Immature natural killer cell (primary cell): Measurements from ENCODE around the gene OSBPL3. TPM values are rescaled to one million over a fixed set of nuclear protein-coding genes. Genes with fewer than 3 reads are reported as not detected.

Experiments
- DNase-seq, 3 donors: peaks; one replicate each; pipeline ENCODE4 v3.0.0; 2022; ENCODE audit warnings: mixed read lengths in 1 of 3
- H3K27ac Mint-ChIP-seq, 6 donors: one replicate each; pipeline ENCODE4 v1.8.0; 2020; ENCODE audit warnings: mixed read lengths in 6 of 6, mild to moderate bottlenecking in 5 of 6, inconsistent platforms in 4 of 6, moderate library complexity in 3 of 6
- H3K27me3 Mint-ChIP-seq, 3 donors: one replicate each; pipeline ENCODE4 v1.8.0; 2020 to 2021; ENCODE audit warnings: low read depth in 3 of 3, mild to moderate bottlenecking in 3 of 3, mixed read lengths in 3 of 3, moderate library complexity in 3 of 3, inconsistent platforms in 1 of 3
- H3K36me3 Mint-ChIP-seq, 3 donors: one replicate each; pipeline ENCODE4 v1.8.0; 2020; ENCODE audit warnings: mixed read lengths in 3 of 3, inconsistent platforms in 2 of 3, mild to moderate bottlenecking in 2 of 3
- H3K4me1 Mint-ChIP-seq, 2 donors: one replicate each; pipeline ENCODE4 v1.8.0; 2020; ENCODE audit warnings: inconsistent platforms in 2 of 2, mild to moderate bottlenecking in 2 of 2, mixed read lengths in 2 of 2, moderate library complexity in 1 of 2
- H3K4me3 Mint-ChIP-seq, 5 donors: one replicate each; pipeline ENCODE4 v1.8.0; 2020; ENCODE audit warnings: mild to moderate bottlenecking in 5 of 5, mixed read lengths in 5 of 5, inconsistent platforms in 3 of 5, moderate library complexity in 3 of 5
- H3K9me3 Mint-ChIP-seq, 6 donors: one replicate each; pipeline ENCODE4 v1.8.0; 2020; ENCODE audit warnings: mild to moderate bottlenecking in 6 of 6, mixed read lengths in 6 of 6, inconsistent platforms in 4 of 6, moderate library complexity in 3 of 6
- polyA plus RNA-seq, 3 donors: library from polyadenylated mRNA; unstranded; fragments of 300-500 nt; fragmentation: Illumina TruSeq; gene quantifications; one replicate each; pipeline ENCODE4 v1.2.3, GENCODE V29; 2021

OSBPL3 gene
- polyA plus RNA-seq, 3 donors from 2014 or later, result 6.4 to 20.0 (median 8.5) TPM

- H3K9me3 Mint-ChIP-seq, result no peaks in the 10 kb centered on the region
- DNase-seq, result no peak
- peaks cover 30 to 52% (median 48%) of the 10 kb centered on the region in 3 donors for H3K36me3 Mint-ChIP-seq
- H3K4me1 Mint-ChIP-seq, result peaks cover 23 to 29% of the 10 kb centered on the region in 2 donors
- peak overlapping the region in 3 of 6 donors; percentile 3 to 32 (median 6) for H3K27ac Mint-ChIP-seq
- H3K27me3 Mint-ChIP-seq, result no peaks in the 10 kb centered on the region
- no peak overlapping the region for H3K4me3 Mint-ChIP-seq
These were observed 115.7 kb downstream of the OSBPL3 start for GRCh38 chr7:24864214-24864817.

GRCh38 chr7:24863626-24864025 is 116.4 kb downstream of the OSBPL3 start:
- no peak for DNase-seq
- H3K4me1 Mint-ChIP-seq, result peaks cover 26 to 29% of the 10 kb centered on the region in 2 donors
- H3K27ac Mint-ChIP-seq, result peak overlapping the region in 2 of 6 donors; percentile 16 to 32
- H3K4me3 Mint-ChIP-seq, result no peak overlapping the region
- peaks cover 30 to 48% (median 48%) of the 10 kb centered on the region in 3 donors for H3K36me3 Mint-ChIP-seq
- no peaks in the 10 kb centered on the region for H3K9me3 Mint-ChIP-seq
- H3K27me3 Mint-ChIP-seq, result no peaks in the 10 kb centered on the region

GRCh38 chr7:24862461-24862860 is 117.5 kb downstream of the OSBPL3 start:
- H3K4me3 Mint-ChIP-seq, result no peak overlapping the region
- H3K4me1 Mint-ChIP-seq, result peaks cover 35 to 39% of the 10 kb centered on the region in 2 donors
- no peaks in the 10 kb centered on the region for H3K9me3 Mint-ChIP-seq
- peaks cover 34 to 48% (median 45%) of the 10 kb centered on the region in 3 donors for H3K36me3 Mint-ChIP-seq
- DNase-seq, result no peak
- H3K27me3 Mint-ChIP-seq, result no peaks in the 10 kb centered on the region
- H3K27ac Mint-ChIP-seq, result peak overlapping the region in 4 of 6 donors; percentile 22 to 50 (median 32)

GRCh38 chr7:24861336-24861735 is 118.6 kb downstream of the OSBPL3 start:
- H3K27ac Mint-ChIP-seq, result no peak overlapping the region
- H3K9me3 Mint-ChIP-seq, result no peaks in the 10 kb centered on the region
- no peak overlapping the region for H3K4me3 Mint-ChIP-seq
- DNase-seq, result no peak
- no peaks in the 10 kb centered on the region for H3K27me3 Mint-ChIP-seq
- peaks cover 37 to 43% of the 10 kb centered on the region in 2 donors for H3K4me1 Mint-ChIP-seq
- H3K36me3 Mint-ChIP-seq, result peaks cover 34 to 44% (median 41%) of the 10 kb centered on the region in 3 donors

GRCh38 chr7:24860611-24861010 is 119.4 kb downstream of the OSBPL3 start:
- Mint-ChIP-seq H3K27me3 (peaks cover 0 to 2% (median 0%) of the 10 kb centered on the region in 3 donors), H3K27ac (no peak overlapping the region), H3K9me3 (no peaks in the 10 kb centered on the region), H3K4me3 (no peak overlapping the region), H3K4me1 (peaks cover 37 to 46% of the 10 kb centered on the region in 2 donors), H3K36me3 (peaks cover 29 to 42% (median 36%) of the 10 kb centered on the region in 3 donors)
- DNase-seq, result no peak

GRCh38 chr7:24858108-24858977 is 121.6 kb downstream of the OSBPL3 start:
- no peak for DNase-seq
- Mint-ChIP-seq H3K27me3 (peaks cover 0 to 2% (median 0%) of the 10 kb centered on the region in 3 donors), H3K4me3 (peak overlapping the region in 1 of 5 donors; percentile 8), H3K27ac (peak overlapping the region; percentile 6 to 75 (median 28)), H3K36me3 (peaks cover 29 to 36% (median 31%) of the 10 kb centered on the region in 3 donors), H3K4me1 (peaks cover 22 to 37% of the 10 kb centered on the region in 2 donors), H3K9me3 (peaks cover 0 to 2% (median 0%) of the 10 kb centered on the region in 6 donors)

- peaks cover 24 to 30% (median 25%) of the 10 kb centered on the region in 3 donors for H3K36me3 Mint-ChIP-seq
- H3K27ac Mint-ChIP-seq, result peak overlapping the region in 1 of 6 donors; percentile 4
- DNase-seq, result no peak
- peaks cover 0 to 2% (median 0%) of the 10 kb centered on the region in 3 donors for H3K27me3 Mint-ChIP-seq
- H3K4me1 Mint-ChIP-seq, result peaks cover 17 to 33% of the 10 kb centered on the region in 2 donors
- H3K9me3 Mint-ChIP-seq, result peaks cover 0 to 2% (median 0%) of the 10 kb centered on the region in 6 donors
- no peak overlapping the region for H3K4me3 Mint-ChIP-seq
These were observed 122.4 kb downstream of the OSBPL3 start for GRCh38 chr7:24857623-24858022.

GRCh38 chr7:24854866-24855265 is 125.1 kb downstream of the OSBPL3 start:
- Mint-ChIP-seq H3K27ac (peak overlapping the region in 1 of 6 donors; percentile 30), H3K4me1 (peaks cover 14 to 27% of the 10 kb centered on the region in 2 donors), H3K27me3 (peaks cover 0 to 2% (median 0%) of the 10 kb centered on the region in 3 donors), H3K9me3 (peaks cover 0 to 2% (median 0%) of the 10 kb centered on the region in 6 donors), H3K4me3 (no peak overlapping the region), H3K36me3 (peaks cover 14 to 39% (median 38%) of the 10 kb centered on the region in 3 donors)
- DNase-seq, result no peak

GRCh38 chr7:24851786-24852185 is 128.2 kb downstream of the OSBPL3 start:
- Mint-ChIP-seq H3K27me3 (peaks cover 0 to 2% (median 0%) of the 10 kb centered on the region in 3 donors), H3K4me1 (peaks cover 2 to 16% of the 10 kb centered on the region in 2 donors), H3K9me3 (peaks cover 0 to 2% (median 0%) of the 10 kb centered on the region in 6 donors), H3K27ac (peak overlapping the region in 1 of 6 donors; percentile 1), H3K36me3 (peaks cover 20 to 51% (median 49%) of the 10 kb centered on the region in 3 donors), H3K4me3 (no peak overlapping the region)
- no peak for DNase-seq

- no peaks in the 10 kb centered on the region for H3K27me3 Mint-ChIP-seq
- peaks cover 5 to 14% of the 10 kb centered on the region in 2 donors for H3K4me1 Mint-ChIP-seq
- no peaks in the 10 kb centered on the region for H3K9me3 Mint-ChIP-seq
- DNase-seq, result no peak
- peak overlapping the region in 1 of 5 donors; percentile 27 for H3K4me3 Mint-ChIP-seq
- peak overlapping the region in 1 of 6 donors; percentile 75 for H3K27ac Mint-ChIP-seq
- peaks cover 21 to 46% (median 43%) of the 10 kb centered on the region in 3 donors for H3K36me3 Mint-ChIP-seq
These were observed 131.1 kb downstream of the OSBPL3 start for GRCh38 chr7:24848878-24849277.

GRCh38 chr7:24847754-24848153 is 132.2 kb downstream of the OSBPL3 start:
- no peaks in the 10 kb centered on the region for H3K9me3 Mint-ChIP-seq

GRCh38 chr7:24843821-24844434 is 136.1 kb downstream of the OSBPL3 start:
- no peak for DNase-seq
- Mint-ChIP-seq H3K27me3 (no peaks in the 10 kb centered on the region), H3K27ac (peak overlapping the region in 2 of 6 donors; percentile 5 to 9), H3K4me1 (peaks cover 5 to 12% of the 10 kb centered on the region in 2 donors), H3K36me3 (peaks cover 18 to 26% (median 25%) of the 10 kb centered on the region in 3 donors), H3K9me3 (no peaks in the 10 kb centered on the region), H3K4me3 (no peak overlapping the region)

More at GRCh38 chr7:24847754-24848153, 132.2 kb downstream of the OSBPL3 start:
- H3K4me3 Mint-ChIP-seq, result no peak overlapping the region
- H3K36me3 Mint-ChIP-seq, result peaks cover 21 to 46% (median 44%) of the 10 kb centered on the region in 3 donors
- peaks cover 5 to 12% of the 10 kb centered on the region in 2 donors for H3K4me1 Mint-ChIP-seq
- no peak overlapping the region for H3K27ac Mint-ChIP-seq
- H3K27me3 Mint-ChIP-seq, result no peaks in the 10 kb centered on the region
- no peak for DNase-seq

- Mint-ChIP-seq H3K4me3 (no peak overlapping the region), H3K9me3 (no peaks in the 10 kb centered on the region), H3K27me3 (no peaks in the 10 kb centered on the region), H3K27ac (peak overlapping the region in 5 of 6 donors; percentile 7 to 74 (median 49)), H3K4me1 (peaks cover 8 to 17% of the 10 kb centered on the region in 2 donors), H3K36me3 (peaks cover 18 to 24% (median 23%) of the 10 kb centered on the region in 3 donors)
- no peak for DNase-seq
These were observed 137.3 kb downstream of the OSBPL3 start for GRCh38 chr7:24842449-24843241.
